IPS-11a (cell line): ENCODE results near the gene ZBED6.
"Not testable (repeated sequence)": the region's sequence is repeated elsewhere in the genome, so short reads cannot be mapped to it uniquely, and the experiment has no call there.

Experiments used
- H3K4me3 ChIP-seq: one replicate; pipeline ENCODE4 v1.5.1; 2013; ENCODE audit warnings: low read depth, low read length, control low read depth

ZBED6 gene

DNA sequence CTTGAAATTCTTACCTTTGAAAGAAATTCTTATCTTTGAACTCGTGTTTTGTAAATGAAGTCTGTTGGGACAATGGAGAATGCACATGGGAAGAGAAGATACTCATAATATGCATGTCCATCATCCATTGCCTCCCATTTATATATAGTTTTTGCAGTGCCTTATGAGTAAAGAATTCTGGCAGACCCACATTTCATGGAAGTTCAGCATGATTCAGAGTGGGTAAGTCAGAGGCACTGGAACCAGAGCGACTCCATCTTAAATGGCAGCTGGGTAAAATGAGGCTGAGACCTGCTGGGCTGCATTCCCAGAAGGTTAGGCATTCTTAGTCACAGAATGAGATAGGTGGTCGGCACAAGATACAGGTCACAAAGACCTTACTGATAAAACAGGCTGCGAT is 16.6 kb upstream of the ZBED6 start:
- H3K4me3 ChIP-seq = no peak overlapping the region

DNA sequence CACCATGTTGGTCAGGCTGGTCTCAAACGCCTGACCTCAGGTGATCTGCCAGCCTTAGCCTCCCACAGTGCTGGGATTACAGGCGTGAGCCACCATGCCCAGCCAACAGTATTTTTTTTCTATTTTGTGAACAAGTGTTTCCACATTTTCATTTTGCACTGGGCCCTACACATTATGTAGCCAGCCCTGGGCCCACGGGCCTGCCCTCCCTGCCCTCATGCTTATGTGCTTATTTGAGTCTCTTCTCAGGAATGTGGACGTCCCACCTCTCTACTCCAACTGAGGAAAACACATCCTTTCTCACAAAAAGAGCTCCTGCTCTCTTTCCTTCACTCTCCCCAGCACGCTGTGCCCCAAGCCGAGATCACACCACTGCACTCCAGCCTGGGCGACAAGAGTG is 13.5 kb upstream of the ZBED6 start:
- H3K4me3 ChIP-seq = no peak overlapping the region

DNA sequence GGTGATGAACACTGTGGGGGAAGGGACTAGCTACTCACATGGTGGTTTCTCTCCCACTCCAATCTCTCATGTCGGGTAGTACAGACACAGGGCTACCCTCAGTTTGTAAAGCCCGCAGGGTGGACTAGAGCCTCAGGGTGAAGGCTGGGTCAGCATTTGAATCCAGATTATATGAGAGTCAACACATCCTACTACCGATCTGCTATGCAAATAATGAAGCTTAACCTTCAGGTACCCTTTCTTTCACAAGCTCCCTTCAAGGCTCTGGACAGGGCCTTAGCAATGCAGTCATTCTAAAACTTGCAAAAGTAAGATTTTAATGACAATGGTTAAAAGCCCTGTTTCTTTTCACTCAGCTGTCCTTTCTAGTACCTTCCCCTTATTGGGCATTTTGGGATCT is 5.5 kb upstream of the ZBED6 start:
- no peak overlapping the region for H3K4me3 ChIP-seq

DNA sequence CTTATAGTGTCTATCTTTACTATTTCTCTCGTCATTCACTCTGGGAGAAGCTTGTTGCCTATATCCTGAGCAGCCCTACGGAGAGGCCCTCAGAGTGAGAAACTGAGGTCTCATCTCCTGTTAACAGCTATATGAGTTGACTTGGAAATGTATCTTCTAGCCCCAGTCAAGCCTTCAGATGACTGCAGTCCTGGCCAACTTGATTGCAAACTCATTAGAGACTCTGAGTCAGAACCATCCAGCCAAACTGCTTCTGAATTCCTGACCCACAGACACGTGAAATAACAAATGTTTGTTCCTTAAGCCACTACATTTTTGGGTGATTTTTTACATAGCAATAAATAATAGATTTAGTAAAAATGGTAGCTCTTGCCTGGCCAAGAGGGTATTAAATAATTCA is 3.9 kb upstream of the ZBED6 start:
- H3K4me3 ChIP-seq = no peak overlapping the region

DNA sequence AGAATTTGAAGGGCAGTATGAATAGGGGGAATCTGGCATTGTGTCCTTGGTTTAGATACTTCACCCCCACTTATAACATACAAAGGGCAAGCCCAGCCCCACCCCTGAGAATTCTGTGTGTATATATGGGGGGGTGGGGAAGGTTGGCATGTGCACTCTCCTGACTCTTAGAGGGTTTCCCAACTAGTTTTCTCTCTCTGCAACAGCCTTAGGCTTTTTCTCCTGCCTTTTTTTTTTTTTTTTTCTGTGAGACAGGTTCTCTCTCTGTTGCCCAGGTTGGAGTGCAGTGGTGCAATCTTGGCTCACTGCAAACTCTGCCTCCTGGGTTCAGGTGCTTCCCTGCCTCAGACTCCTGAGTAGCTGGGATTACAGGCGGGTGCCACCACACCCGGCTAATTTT is 2.9 kb upstream of the ZBED6 start:
- H3K4me3 ChIP-seq = no peak overlapping the region

DNA sequence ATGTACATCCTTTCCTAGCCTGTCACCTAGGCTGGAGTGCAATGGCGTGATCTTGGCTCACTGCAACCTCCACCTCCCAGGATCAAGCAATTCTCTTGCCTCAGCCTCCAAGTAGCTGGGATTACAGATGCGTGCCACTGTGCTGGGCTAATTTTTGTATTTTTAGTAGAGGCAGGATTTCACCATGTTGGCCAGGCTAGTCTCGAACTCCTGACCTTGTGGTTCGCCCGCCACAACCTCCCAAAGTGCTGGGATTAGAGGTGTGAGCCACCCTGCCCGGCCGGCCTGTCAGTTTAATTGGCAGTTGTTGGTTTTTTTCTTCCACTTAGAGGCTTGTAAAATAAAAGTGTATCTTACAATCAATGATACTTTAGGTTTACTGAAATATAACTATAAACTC is 1.9 kb upstream of the ZBED6 start:
- H3K4me3 ChIP-seq = not testable (repeated sequence)

DNA sequence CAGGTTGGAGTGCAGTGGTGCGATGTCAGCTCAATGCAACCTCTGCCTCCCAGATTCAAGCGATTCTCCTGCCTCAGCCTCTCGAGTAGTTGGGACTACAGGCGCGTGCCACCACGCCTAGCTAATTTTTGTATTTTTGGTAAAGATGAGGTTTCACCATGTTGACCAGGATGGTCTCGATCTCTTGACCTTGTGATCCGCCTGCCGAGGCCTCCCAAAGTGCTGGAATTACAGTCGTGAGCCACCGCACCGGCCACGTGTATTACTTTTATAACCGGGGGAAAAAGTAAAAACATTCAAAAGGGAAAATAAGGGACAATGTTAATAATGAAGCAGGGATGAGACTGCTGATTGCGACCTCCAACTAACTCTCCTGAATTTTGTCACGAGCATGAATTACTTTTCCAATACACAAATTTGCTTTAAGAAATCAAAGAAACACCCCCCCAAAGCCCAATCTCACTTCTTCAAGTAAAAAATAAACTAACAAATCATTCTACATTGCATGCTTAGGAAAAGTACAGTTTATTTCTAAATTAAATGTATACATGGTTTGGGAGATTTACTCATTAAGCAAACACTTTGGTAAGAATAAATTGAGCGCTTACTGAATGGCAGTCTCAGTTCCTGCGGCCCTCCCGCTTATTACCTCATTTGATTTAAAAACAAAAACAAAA is 521 bp upstream of the ZBED6 start:
- no peak overlapping the region for H3K4me3 ChIP-seq

DNA sequence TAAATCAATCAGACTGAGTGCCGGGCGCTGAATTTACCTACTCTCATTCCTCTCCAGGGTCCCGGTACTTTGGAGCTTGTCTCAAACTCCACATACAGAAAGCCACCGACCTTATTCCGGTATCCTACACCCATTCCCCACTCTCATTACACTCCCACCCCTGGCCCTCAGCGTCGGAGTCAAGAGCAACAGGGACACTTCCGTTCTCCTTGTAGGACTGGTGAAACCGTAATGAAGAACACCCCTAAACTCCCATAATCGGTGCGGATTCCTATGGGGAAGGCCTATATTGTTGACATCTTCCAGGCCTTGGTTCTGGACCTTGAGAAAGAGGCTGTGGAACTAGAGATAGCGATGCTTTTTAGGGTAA is 798 bp downstream of the ZBED6 start:
- H3K4me3 ChIP-seq = peak overlapping the region; percentile 77

DNA sequence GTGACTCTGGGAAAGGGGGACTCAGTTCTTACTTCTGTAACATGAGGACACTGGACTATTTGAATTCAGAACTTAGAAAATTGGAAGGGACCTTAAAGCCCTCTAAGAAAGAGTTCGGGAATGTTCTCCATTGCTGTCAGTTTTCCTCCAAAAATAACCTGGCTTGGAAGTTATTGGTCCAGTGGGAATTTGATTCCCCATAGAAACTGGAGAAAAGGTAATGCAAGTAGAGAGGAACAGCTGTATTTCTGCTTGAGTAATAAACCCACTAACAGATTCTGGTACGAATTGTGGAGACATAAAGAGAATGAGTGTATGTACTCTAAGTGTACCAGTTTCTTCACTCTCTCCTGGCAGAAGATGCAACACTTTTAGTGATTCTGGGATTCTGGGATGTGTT is 1.8 kb downstream of the ZBED6 start:
- no peak overlapping the region for H3K4me3 ChIP-seq

DNA sequence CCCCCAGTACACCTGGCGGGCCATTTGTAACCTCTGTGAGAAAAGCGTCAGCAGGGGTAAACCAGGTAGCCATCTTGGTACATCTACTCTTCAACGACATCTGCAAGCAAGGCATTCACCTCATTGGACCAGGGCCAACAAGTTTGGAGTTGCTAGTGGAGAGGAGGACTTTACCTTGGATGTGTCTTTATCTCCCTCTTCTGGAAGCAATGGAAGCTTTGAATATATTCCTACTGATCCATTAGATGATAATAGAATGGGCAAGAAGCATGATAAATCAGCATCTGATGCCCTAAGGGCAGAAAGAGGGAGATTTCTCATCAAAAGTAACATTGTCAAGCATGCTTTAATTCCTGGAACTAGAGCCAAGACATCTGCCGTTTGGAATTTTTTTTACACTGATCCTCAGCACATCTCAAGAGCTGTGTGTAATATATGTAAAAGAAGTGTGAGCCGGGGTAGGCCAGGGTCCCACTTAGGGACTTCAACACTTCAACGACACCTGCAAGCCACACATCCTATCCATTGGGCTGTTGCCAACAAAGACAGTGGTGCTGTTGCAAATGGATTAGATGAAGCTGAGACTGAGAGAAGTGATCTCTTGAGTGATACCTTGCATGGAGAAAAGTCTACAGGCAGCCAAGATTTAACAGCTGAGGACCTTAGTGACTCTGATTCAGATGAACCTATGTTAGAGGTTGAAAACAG is 2.7 kb downstream of the ZBED6 start:
- H3K4me3 ChIP-seq = no peak overlapping the region

DNA sequence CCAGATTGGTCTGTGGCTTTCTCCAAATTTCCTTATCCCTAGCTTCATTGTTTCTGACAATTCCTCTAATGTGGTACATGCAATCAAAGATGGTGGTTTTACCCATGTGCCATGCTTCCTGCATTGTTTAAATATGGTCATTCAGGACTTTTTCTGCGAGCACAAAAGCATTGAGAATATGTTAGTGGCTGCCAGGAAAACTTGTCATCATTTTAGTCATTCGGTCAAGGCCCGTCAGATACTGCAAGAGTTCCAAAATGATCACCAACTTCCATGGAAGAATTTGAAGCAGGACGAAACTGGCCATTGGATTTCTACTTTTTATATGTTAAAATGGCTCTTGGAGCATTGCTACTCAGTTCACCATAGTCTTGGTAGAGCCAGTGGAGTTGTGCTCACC is 3.7 kb downstream of the ZBED6 start:
- no peak overlapping the region for H3K4me3 ChIP-seq

DNA sequence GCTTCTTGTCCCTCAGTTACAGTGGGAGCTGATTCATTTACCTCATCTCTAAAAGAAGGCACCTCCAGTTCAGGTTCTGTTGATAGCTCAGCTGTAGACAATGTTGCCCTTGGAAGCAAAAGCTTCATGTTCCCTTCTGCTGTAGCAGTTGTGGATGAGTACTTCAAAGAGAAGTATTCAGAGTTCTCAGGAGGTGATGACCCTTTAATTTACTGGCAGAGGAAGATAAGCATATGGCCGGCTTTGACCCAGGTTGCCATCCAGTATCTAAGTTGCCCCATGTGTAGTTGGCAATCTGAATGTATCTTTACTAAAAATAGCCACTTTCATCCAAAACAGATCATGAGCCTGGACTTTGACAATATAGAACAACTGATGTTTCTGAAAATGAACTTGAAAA is 4.5 kb downstream of the ZBED6 start:
- no peak overlapping the region for H3K4me3 ChIP-seq

DNA sequence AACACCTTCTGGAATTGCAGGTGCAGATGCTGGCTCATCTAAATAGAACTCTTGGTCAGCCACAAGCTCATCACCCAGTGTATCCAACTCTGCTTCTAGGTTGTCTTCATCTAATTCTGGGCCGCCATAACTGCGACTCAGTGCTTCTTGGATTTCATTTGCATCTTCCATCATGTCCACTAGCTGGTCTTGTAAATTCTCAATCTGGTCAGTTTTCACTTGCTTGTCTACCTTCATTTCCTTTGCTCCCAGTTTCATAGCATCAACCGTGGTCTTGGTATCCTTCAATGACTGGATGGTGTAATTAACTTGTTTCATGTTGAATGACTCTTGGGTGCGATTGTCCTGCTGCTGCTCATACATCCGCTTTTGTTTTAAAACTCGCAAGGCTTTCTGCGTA is 10.3 kb downstream of the ZBED6 start:
- H3K4me3 ChIP-seq = no peak overlapping the region

DNA sequence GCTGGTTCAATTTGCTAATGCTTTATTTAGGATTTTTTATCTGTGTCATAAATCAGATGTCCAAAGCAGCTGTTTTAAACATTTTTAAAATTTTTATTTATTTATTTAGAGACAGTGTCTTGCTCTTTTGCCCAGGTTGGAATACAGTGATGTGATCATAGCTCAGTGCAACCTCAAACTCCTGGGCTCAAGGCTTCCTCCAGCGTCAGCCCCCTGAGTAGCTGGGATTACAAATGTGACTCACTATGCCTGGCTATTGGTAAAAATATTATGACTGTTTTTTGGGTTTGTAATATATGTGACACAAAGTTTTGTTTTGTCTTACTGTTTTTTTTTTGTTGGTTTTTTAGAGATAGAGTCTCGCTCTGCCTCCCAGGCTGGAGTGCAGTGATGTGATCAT is 11.8 kb downstream of the ZBED6 start:
- no peak overlapping the region for H3K4me3 ChIP-seq

DNA sequence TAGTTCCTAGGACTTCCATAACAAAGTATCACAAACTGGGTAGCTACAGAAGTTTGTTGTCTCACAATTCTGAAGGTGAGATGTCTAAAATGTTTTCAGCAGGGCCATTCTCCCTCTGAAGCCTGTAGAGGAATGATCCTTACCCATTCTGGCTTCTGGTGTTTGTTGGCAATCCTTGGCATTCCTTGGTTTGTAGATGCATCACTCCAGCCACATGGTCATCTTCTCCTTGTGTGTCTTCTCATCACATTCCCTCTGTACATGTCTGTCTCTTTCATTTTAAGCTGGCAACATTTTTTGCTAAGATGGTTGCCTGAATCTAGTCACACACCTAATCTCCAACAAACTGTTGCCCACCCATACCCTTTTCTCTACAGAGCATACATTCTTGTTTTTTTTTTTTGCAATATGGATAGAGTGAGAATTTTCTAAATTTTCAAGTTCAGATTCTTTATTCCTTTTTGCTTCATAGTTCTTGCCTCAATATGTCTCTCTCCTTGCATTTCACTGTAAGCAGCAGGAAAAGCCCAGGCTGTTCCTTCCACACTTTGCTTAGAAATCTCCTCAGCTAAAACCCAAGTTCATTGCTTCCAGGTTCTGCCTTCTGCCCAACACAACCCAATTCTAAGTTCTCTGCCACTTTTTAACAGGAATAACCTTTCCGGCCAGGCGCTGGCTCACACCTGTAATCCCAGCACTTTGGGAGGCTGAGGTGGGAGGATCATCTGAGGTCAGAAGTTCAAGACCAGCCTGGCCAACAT is 18.3 kb downstream of the ZBED6 start:
- no peak overlapping the region for H3K4me3 ChIP-seq

DNA sequence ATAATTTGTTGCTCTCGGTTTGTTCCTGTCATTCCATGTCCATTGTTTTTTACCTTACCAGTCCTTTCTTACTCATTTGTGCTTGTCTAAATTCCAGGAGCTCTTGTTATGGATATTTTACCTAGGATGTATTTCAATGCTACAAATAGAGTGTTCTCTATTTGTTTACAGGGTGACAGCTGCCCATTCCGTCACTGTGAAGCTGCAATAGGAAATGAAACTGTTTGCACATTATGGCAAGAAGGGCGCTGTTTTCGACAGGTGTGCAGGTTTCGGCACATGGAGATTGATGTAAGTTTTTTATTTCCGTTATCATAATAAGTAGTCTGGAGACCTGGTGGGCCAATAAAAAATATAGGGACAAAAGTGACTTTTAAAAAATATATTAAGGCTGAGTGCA is 23.0 kb downstream of the ZBED6 start:
- H3K4me3 ChIP-seq = no peak overlapping the region

DNA sequence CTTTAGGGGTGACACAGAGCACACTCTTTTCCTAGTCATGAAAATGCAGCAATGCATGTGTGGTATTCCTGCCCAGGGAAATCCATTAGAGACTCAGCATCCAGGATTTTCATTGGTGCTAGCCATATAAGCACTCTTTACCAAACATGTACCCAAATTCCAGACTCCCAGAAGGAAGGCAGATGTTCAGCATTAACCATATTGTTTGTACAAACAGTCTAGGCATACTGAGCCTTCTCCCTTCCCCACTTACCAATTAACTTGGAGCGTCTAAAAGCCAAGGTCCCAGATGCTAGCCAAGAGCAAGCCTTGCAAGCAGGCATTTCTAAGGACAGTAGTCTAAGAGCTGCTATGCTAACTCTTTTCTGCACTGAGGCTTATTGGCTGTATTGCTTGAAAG is 27.9 kb downstream of the ZBED6 start:
- H3K4me3 ChIP-seq = no peak overlapping the region

DNA sequence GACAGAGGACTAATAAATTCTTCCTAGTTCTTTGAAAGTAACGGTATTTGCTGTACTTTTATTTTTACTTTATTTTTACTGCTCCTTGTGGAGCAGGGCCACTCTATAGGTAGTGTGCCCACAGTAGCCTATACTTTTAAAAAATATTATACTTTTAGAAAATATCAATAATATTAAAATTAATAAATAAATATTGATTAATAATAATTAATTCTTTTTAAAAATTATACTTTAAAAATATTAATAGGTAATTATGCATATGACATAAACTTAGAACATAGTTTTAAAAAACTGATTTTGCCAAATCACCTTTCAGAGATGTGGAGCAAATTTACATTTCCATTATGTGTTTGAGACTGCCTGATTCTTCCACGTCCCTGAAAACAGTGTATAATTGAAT is 30.8 kb downstream of the ZBED6 start:
- H3K4me3 ChIP-seq = no peak overlapping the region

DNA sequence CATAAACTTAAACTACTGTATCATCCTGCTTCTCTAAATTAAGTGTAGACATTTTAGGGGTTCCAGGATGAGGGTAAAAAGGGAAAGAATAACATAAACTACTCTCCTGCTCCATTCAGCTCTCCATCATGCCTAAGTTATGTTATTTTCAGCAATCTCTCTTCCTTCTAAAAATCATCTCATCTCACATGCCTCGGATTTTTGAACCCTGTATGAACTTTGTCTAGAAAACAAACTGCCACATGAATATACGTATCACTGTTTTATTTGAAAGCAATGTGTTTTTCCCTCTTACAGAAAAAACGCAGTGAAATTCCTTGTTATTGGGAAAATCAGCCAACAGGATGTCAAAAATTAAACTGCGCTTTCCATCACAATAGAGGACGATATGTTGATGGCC is 32.6 kb downstream of the ZBED6 start:
- no peak overlapping the region for H3K4me3 ChIP-seq

DNA sequence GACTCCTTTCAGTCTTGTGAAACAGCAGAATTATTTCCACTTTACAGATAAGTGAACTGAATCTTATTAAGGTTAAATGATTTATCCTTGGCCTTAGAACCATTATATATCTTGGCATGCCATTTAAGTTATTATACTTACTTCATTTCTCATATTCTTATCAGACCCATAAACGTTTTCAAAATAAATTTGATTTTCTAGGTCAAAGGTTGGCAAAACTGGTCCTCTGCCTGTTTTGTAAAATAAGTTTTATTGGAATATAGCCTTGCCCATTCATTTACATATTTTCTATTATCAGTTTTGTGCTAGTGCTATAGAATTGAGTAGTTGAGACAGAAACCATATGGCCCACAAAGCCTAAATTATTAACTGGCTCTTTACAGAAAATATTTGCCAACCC is 33.1 kb downstream of the ZBED6 start:
- H3K4me3 ChIP-seq = no peak overlapping the region

DNA sequence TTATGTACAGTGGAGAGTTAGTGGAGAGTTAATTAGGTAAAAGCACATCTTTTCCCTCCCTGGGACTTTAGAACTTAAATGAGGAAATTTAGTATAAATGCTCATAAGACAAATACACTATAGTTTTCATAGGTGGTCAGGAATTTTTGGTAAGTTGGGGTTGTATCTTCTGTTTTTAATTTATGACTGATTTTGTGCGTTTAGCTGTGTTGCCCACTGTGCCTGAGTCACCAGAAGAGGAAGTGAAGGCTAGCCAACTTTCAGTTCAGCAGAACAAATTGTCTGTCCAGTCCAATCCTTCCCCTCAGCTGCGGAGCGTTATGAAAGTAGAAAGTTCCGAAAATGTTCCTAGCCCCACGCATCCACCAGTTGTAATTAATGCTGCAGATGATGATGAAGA is 33.8 kb downstream of the ZBED6 start:
- not testable (repeated sequence) for H3K4me3 ChIP-seq

DNA sequence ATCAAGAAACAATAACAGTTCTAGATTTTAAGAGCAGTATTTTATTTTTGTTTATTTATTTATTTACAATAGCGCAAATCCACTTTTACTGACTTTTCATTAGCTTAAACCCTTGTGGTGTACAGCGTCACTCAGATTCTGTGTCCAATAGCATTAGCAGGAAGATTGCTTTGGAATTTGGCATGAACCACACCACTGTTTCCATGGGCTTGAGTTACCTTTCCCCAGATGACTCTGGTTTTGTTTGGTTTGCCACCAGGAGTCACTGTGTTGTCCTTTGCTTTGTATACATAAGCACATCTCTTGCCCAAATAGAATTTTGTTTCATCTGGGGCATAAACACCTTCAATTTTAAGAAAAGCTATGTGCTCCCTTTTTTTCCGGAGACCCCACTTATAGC is 40.1 kb downstream of the ZBED6 start:
- H3K4me3 ChIP-seq = no peak overlapping the region
